ENCODE measurements around the gene CRB1. TPM values are rescaled to one million over a fixed set of nuclear protein-coding genes. Genes with fewer than 3 reads are reported as not detected.

CRB1 gene
- total RNA-seq (under 1 TPM in 1 of 2 experiments, not detected in 1; 0.26 TPM), polyA plus RNA-seq (0.05 TPM)

DNA sequence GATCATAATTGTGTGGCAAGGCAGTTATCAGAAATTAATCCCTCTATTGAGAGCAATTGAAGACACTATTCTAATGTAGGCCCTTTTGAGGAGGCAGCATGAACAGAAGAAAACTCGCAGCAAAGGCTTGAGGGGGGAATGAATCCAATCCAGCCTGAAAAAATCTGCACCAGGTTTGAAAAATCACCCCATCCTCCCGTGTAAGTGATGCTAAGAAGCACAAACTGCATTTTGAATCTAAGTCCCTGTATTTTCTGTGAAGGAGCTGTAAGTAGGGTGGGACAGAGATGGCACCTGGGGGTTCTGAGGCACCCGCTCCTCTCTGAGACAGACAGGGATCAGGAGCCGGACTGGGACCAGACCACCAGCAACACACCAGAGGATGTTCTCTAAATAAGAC, at the start of gene CRB1:
Gene CRB1, plus strand, starts transcription at position 241 of the 400 bp plus-strand sequence. CDS start 161 bp downstream, outside the sequence.
- CTCF ChIA-PET, result no interaction called here
- Mint-ChIP-seq H3K4me1 (peaks cover 0 to 4% (median 0%) of the 10 kb centered on the region in 3 donors), H3K9me3 (no peaks in the 10 kb centered on the region), H3K4me3 (no peak within 1 kb of the TSS), H3K27me3 (peaks cover 4 to 18% of the 10 kb centered on the region in 2 donors), H3K36me3 (no peaks in the 10 kb centered on the region), H3K27ac (no peak within 1 kb of the TSS)
- Histone ChIP-seq H3K27me3 (ENCODE audit: insufficient read depth, low read length, poor library complexity, severe bottlenecking) (no peaks in the 10 kb centered on the region), H3K9me3 (ENCODE audit: low read length) (no peaks in the 10 kb centered on the region), H3K36me3 (ENCODE audit: insufficient read depth, low read length) (no peaks in the 10 kb centered on the region), H3K4me3 (ENCODE audit: low read length) (no peak within 1 kb of the TSS), H3K27ac (ENCODE audit: low read depth, low read length) (no peak within 1 kb of the TSS), H3K4me1 (ENCODE audit: insufficient read depth, low read length) (no peaks in the 10 kb centered on the region)
- POLR2A ChIA-PET, result no interaction called here
- DNase-seq, result no peak

DNA sequence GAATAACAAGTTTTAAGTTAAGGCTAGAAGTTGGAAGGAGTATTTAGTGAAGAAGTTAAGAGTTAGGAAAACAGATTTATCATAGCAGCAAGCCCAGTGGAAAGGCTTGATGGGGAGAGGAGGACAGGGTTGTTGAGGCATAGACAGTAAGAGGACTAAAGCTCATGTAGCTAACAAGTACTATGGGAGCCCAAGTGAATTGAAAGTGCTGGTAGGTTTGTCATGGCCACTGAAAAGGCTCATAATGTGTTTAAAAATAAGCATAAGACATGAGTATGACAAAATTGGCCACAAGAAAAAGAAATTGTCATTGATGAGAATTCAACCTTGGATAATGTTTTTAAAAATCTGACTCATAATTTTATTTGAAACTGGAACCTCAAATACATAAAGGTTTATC, 49.2 kb upstream of the CRB1 start:
- Histone ChIP-seq H3K9me3 (ENCODE audit: low read length) (no peaks in the 10 kb centered on the region), H3K4me1 (ENCODE audit: insufficient read depth, low read length) (no peaks in the 10 kb centered on the region), H3K27me3 (ENCODE audit: insufficient read depth, low read length, poor library complexity, severe bottlenecking) (no peaks in the 10 kb centered on the region), H3K4me3 (ENCODE audit: low read length) (no peak overlapping the region), H3K27ac (ENCODE audit: low read depth, low read length) (no peak overlapping the region), H3K36me3 (ENCODE audit: insufficient read depth, low read length) (no peaks in the 10 kb centered on the region)
- no peaks in the 10 kb centered on the region for H3K4me1 Mint-ChIP-seq
- peaks cover 0 to 13% (median 3%) of the 10 kb centered on the region in 5 donors for H3K9me3 Mint-ChIP-seq
- H3K4me3 Mint-ChIP-seq, result no peak overlapping the region
- ChIA-PET CTCF (no interaction called here), POLR2A (no interaction called here)
- DNase-seq, result no peak
- peaks cover 0 to 18% (median 0%) of the 10 kb centered on the region in 3 donors for H3K36me3 Mint-ChIP-seq
- H3K27ac Mint-ChIP-seq, result no peak overlapping the region
- H3K27me3 Mint-ChIP-seq, result peaks cover 2 to 4% of the 10 kb centered on the region in 2 donors

DNA sequence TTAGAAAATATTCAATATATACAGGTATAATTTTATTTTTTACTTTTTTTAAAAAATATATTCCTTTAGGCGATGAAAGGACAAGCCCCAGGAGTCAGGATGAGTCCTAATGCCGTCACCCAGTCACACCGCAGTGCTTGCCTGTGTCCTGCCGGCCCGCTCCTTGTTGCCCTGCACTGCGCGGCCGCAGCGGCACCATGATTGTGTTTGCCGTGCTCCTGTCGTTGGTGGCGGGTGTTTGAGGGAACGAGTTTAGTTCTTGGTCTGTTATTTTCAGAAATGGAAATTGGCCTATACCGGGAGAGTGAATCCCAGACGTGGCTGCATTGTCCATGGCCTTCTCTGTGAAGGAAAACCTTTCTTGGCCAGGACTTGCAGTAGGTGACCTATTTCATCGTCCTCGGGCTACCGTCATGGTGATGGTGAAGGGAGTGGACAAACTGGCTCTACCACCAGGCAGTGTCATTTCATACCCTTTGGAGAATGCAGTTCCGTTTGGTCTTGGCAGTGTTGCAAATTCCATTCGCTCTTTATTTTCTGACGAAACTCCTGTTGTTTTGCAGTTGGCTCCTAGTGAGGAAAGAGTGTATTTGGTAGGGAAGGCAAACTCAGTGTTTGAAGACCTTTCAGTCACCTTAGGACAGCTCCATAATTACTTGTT, 45.9 kb upstream of the CRB1 start:
- no peaks in the 10 kb centered on the region for H3K9me3 Mint-ChIP-seq
- Histone ChIP-seq H3K4me1 (ENCODE audit: insufficient read depth, low read length) (no peaks in the 10 kb centered on the region), H3K9me3 (ENCODE audit: low read length) (no peaks in the 10 kb centered on the region), H3K27me3 (ENCODE audit: insufficient read depth, low read length, poor library complexity, severe bottlenecking) (no peaks in the 10 kb centered on the region), H3K36me3 (ENCODE audit: insufficient read depth, low read length) (no peaks in the 10 kb centered on the region), H3K27ac (ENCODE audit: low read depth, low read length) (no peak overlapping the region), H3K4me3 (ENCODE audit: low read length) (no peak overlapping the region)
- ChIA-PET CTCF (no interaction called here), POLR2A (no interaction called here)
- H3K27me3 Mint-ChIP-seq, result peaks cover 0 to 2% of the 10 kb centered on the region in 2 donors
- no peaks in the 10 kb centered on the region for H3K4me1 Mint-ChIP-seq
- no peak overlapping the region for H3K4me3 Mint-ChIP-seq
- peaks cover 0 to 10% (median 0%) of the 10 kb centered on the region in 3 donors for H3K36me3 Mint-ChIP-seq
- no peak overlapping the region for H3K27ac Mint-ChIP-seq
- DNase-seq, result no peak

DNA sequence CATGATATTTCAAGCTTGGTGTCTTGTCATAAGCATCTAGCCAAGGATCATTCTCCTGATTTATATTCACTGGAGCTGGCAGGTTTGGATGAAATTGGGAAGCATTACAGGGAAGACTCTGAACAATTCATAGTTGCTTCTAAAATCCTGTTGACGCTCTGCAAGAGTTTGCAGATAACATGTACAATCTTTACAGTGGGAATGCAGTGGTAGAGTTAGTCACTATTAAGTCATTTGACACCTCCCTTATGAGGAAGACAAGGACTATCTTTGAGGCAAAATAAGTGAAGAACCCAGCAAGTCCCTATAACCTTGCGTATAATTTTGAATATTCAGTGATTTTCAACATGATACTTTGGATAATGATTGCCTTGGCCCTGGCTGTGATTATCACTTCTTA, 45.3 kb upstream of the CRB1 start:
- Histone ChIP-seq H3K36me3 (ENCODE audit: insufficient read depth, low read length) (no peaks in the 10 kb centered on the region), H3K9me3 (ENCODE audit: low read length) (no peaks in the 10 kb centered on the region), H3K4me1 (ENCODE audit: insufficient read depth, low read length) (no peaks in the 10 kb centered on the region), H3K27ac (ENCODE audit: low read depth, low read length) (no peak overlapping the region), H3K4me3 (ENCODE audit: low read length) (no peak overlapping the region), H3K27me3 (ENCODE audit: insufficient read depth, low read length, poor library complexity, severe bottlenecking) (no peaks in the 10 kb centered on the region)
- CTCF ChIA-PET, result no interaction called here
- Mint-ChIP-seq H3K4me3 (no peak overlapping the region), H3K9me3 (no peaks in the 10 kb centered on the region), H3K27me3 (peaks cover 0 to 2% of the 10 kb centered on the region in 2 donors), H3K36me3 (peaks cover 0 to 10% (median 0%) of the 10 kb centered on the region in 3 donors), H3K4me1 (no peaks in the 10 kb centered on the region), H3K27ac (no peak overlapping the region)
- POLR2A ChIA-PET, result no interaction called here
- DNase-seq, result no peak

DNA sequence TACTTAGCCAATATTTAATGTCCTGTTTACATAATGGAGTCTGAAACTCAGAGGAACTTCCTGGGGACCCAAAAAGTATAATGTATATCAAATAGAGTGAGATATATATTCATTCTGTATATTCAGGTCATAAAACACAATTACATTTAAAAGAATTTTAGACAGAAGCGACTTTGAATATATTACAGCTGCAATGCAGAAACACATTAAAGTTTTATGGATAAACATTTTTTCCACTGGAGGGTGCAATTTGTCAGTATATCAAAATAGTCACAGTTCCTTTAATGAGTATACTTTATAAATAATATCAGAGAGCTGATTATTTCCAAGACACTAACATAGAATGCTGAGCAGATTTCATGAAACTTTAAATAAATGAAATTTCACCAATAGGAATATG, 43.9 kb upstream of the CRB1 start:
- Histone ChIP-seq H3K9me3 (ENCODE audit: low read length) (no peaks in the 10 kb centered on the region), H3K4me1 (ENCODE audit: insufficient read depth, low read length) (no peaks in the 10 kb centered on the region), H3K27me3 (ENCODE audit: insufficient read depth, low read length, poor library complexity, severe bottlenecking) (no peaks in the 10 kb centered on the region), H3K36me3 (ENCODE audit: insufficient read depth, low read length) (no peaks in the 10 kb centered on the region), H3K27ac (ENCODE audit: low read depth, low read length) (no peak overlapping the region), H3K4me3 (ENCODE audit: low read length) (no peak overlapping the region)
- ChIA-PET POLR2A (no interaction called here), CTCF (no interaction called here)
- no peak for DNase-seq
- Mint-ChIP-seq H3K36me3 (peaks cover 0 to 10% (median 0%) of the 10 kb centered on the region in 3 donors), H3K4me1 (no peaks in the 10 kb centered on the region), H3K4me3 (no peak overlapping the region), H3K27ac (no peak overlapping the region), H3K27me3 (peaks cover 0 to 2% of the 10 kb centered on the region in 2 donors), H3K9me3 (no peaks in the 10 kb centered on the region)

DNA sequence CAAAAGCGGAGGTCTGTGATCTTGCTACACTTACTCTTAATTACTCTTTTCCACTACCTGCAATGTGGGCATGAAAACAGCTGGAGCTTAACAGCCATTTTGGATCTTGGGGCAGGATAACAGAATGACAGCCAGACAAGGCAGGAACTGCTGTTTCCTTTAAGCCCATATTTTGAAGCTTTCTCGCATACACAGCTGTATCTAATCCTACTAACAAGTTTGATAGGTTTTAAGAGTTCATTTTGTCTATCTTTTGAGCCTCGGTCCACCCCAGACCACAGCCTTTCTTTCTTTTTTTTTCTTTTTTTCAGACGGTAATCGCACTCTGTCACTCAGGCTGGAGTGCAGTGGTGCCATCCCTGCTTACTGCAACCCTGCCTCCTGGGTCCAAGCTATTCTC, 42.4 kb upstream of the CRB1 start:
- no peak for DNase-seq
- Mint-ChIP-seq H3K9me3 (no peaks in the 10 kb centered on the region), H3K4me1 (no peaks in the 10 kb centered on the region), H3K4me3 (no peak overlapping the region), H3K36me3 (peaks cover 0 to 10% (median 1%) of the 10 kb centered on the region in 3 donors), H3K27me3 (peaks cover 0 to 2% of the 10 kb centered on the region in 2 donors), H3K27ac (no peak overlapping the region)
- H3K27ac ChIP-seq (ENCODE audit: low read depth, low read length), result no peak overlapping the region
- no peaks in the 10 kb centered on the region for H3K27me3 ChIP-seq (ENCODE audit: insufficient read depth, low read length, poor library complexity, severe bottlenecking)
- ChIA-PET POLR2A (no interaction called here), CTCF (no interaction called here)
- no peaks in the 10 kb centered on the region for H3K4me1 ChIP-seq (ENCODE audit: insufficient read depth, low read length)
- no peaks in the 10 kb centered on the region for H3K9me3 ChIP-seq (ENCODE audit: low read length)
- no peaks in the 10 kb centered on the region for H3K36me3 ChIP-seq (ENCODE audit: insufficient read depth, low read length)
- H3K4me3 ChIP-seq (ENCODE audit: low read length), result no peak overlapping the region

DNA sequence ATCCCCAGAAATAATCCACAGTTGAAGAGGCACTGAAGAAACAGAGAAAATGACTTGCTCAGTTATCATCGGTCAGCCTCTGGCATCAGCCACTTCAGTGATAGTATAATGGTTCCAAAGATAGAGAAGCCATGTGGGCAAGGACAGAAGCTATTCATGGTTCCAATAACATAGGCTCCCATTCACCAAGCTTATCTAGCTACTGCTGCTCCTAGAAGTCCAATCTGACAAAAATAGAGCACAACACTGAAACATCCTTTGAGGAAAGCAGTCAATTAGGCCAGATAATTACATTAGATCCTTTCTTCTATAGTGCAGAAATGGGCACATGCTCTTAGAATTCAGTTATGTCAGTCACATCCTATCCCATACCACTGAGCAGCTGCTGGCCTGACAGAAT, 33.5 kb upstream of the CRB1 start:
- H3K36me3 ChIP-seq (ENCODE audit: insufficient read depth, low read length), result no peaks in the 10 kb centered on the region
- POLR2A ChIA-PET, result no interaction called here
- H3K27me3 Mint-ChIP-seq, result peaks cover 0 to 2% of the 10 kb centered on the region in 2 donors
- no peaks in the 10 kb centered on the region for H3K36me3 Mint-ChIP-seq
- CTCF ChIA-PET, result no interaction called here
- no peak for DNase-seq
- no peaks in the 10 kb centered on the region for H3K9me3 Mint-ChIP-seq
- no peaks in the 10 kb centered on the region for H3K4me1 Mint-ChIP-seq
- H3K9me3 ChIP-seq (ENCODE audit: low read length), result no peaks in the 10 kb centered on the region
- H3K4me3 Mint-ChIP-seq, result no peak overlapping the region
- no peaks in the 10 kb centered on the region for H3K27me3 ChIP-seq (ENCODE audit: insufficient read depth, low read length, poor library complexity, severe bottlenecking)
- no peak overlapping the region for H3K27ac ChIP-seq (ENCODE audit: low read depth, low read length)
- H3K4me3 ChIP-seq (ENCODE audit: low read length), result no peak overlapping the region
- H3K27ac Mint-ChIP-seq, result peak overlapping the region in 1 of 8 donors; percentile 32
- H3K4me1 ChIP-seq (ENCODE audit: insufficient read depth, low read length), result no peaks in the 10 kb centered on the region

DNA sequence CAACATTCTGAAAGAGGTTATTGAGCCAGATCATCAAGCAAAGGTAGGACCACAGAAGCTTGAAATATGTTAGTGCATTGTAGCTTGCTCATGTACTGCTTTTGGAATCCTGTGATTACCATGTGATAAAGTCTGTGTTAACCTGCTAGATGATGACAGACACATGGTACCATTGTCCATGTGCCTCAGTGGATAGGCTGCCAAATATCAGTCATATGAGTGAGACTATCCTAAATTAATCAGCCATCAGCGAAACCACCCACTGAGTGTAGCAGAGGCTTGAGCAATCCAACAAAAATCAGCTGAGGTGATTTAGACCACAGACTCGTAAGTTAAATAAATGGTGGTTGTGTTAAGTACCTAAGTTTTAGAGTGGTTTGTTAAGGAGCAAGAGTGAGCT, 32.7 kb upstream of the CRB1 start:
- ChIA-PET CTCF (no interaction called here), POLR2A (no interaction called here)
- no peak for DNase-seq
- Mint-ChIP-seq H3K27me3 (peaks cover 0 to 2% of the 10 kb centered on the region in 2 donors), H3K4me3 (no peak overlapping the region), H3K9me3 (no peaks in the 10 kb centered on the region), H3K27ac (no peak overlapping the region), H3K4me1 (no peaks in the 10 kb centered on the region), H3K36me3 (no peaks in the 10 kb centered on the region)
- Histone ChIP-seq H3K27me3 (ENCODE audit: insufficient read depth, low read length, poor library complexity, severe bottlenecking) (no peaks in the 10 kb centered on the region), H3K9me3 (ENCODE audit: low read length) (no peaks in the 10 kb centered on the region), H3K27ac (ENCODE audit: low read depth, low read length) (no peak overlapping the region), H3K36me3 (ENCODE audit: insufficient read depth, low read length) (no peaks in the 10 kb centered on the region), H3K4me3 (ENCODE audit: low read length) (no peak overlapping the region), H3K4me1 (ENCODE audit: insufficient read depth, low read length) (no peaks in the 10 kb centered on the region)

Measured in CD8-positive, alpha-beta memory T cell (primary cell).